NT2/D1 (cell line): ENCODE data around the gene NSA2.

Experiments used
- SUZ12 ChIP-seq: IDR thresholded peaks from 2 replicates; pipeline ENCODE4 v1.6.1; 2011; ENCODE audit not compliant: insufficient read length, insufficient read depth; ENCODE audit errors: extremely low read depth
- YY1 ChIP-seq: IDR thresholded peaks from 2 replicates; pipeline ENCODE4 v1.6.1; 2011; ENCODE audit not compliant: insufficient read length, insufficient read depth
- ZNF274 ChIP-seq: IDR thresholded peaks from 2 replicates; pipeline ENCODE4 v1.6.1; 2011; ENCODE audit warnings: mild to moderate bottlenecking, low read depth, low read length

- TF ChIP-seq ZNF274 = no peak
- TF ChIP-seq SUZ12 = no peak
- no peak for TF ChIP-seq YY1
Measured at GRCh38 chr5:74767579-74767913, 497 bp downstream of the NSA2 start.
